Epidermal melanocyte (primary cell): ENCODE measurements around the gene POU6F2.
A peak's percentile ranks its signal among the peaks of the same experiment; 100 is the strongest.

Experiments
- DNase-seq: peaks from one replicate; pipeline ENCODE4 v3.0.0; 2011; ENCODE audit warnings: low spot score; ENCODE audit not compliant: insufficient read length

The POU6F2 gene

GRCh38 chr7:39394105-39394680 is 416.5 kb downstream of the POU6F2 start:
- DNase-seq: no peak

GRCh38 chr7:39399458-39399857 is 421.7 kb downstream of the POU6F2 start:
- DNase-seq: no peak

- no peak for DNase-seq
Measured at GRCh38 chr7:39399986-39400385, 422.3 kb downstream of the POU6F2 start.

- no peak for DNase-seq
Measured at GRCh38 chr7:39400836-39401235, 423.1 kb downstream of the POU6F2 start.

GRCh38 chr7:39402034-39402433 is 424.3 kb downstream of the POU6F2 start:
- no peak for DNase-seq

GRCh38 chr7:39404907-39405306 is 427.2 kb downstream of the POU6F2 start:
- no peak for DNase-seq

GRCh38 chr7:39405581-39405980 is 427.9 kb downstream of the POU6F2 start:
- no peak for DNase-seq

- no peak for DNase-seq
Measured at GRCh38 chr7:39406467-39406866, 428.8 kb downstream of the POU6F2 start.

- DNase-seq: no peak
Measured at GRCh38 chr7:39407137-39407536, 429.4 kb downstream of the POU6F2 start.

- no peak for DNase-seq
Measured at GRCh38 chr7:39407723-39408122, 430.0 kb downstream of the POU6F2 start.

GRCh38 chr7:39408906-39409305 is 431.2 kb downstream of the POU6F2 start:
- DNase-seq: no peak

GRCh38 chr7:39410582-39410981 is 432.9 kb downstream of the POU6F2 start:
- no peak for DNase-seq

- no peak for DNase-seq
Measured at GRCh38 chr7:39413636-39414223, 436.0 kb downstream of the POU6F2 start.

GRCh38 chr7:39414224-39415035 is 436.7 kb downstream of the POU6F2 start:
- no peak for DNase-seq

GRCh38 chr7:39415091-39415787 is 437.5 kb downstream of the POU6F2 start:
- DNase-seq: no peak

GRCh38 chr7:39416866-39417265 is 439.2 kb downstream of the POU6F2 start:
- no peak for DNase-seq

- DNase-seq: no peak
Measured at GRCh38 chr7:39417642-39418041, 439.9 kb downstream of the POU6F2 start.

- DNase-seq: no peak
Measured at GRCh38 chr7:39421251-39421650, 443.5 kb downstream of the POU6F2 start.

GRCh38 chr7:39421661-39422060 is 444.0 kb downstream of the POU6F2 start:
- DNase-seq: no peak

- peak; percentile 35 for DNase-seq
Measured at GRCh38 chr7:39428221-39428620, 450.5 kb downstream of the POU6F2 start.

GRCh38 chr7:39429421-39429820 is 451.7 kb downstream of the POU6F2 start:
- DNase-seq: no peak

GRCh38 chr7:39430441-39430840 is 452.7 kb downstream of the POU6F2 start:
- DNase-seq: no peak
